Left renal pelvis (tissue), 4 donors: ENCODE measurements around the gene DAZAP1. TPM values are rescaled to one million over a fixed set of nuclear protein-coding genes. Genes with fewer than 3 reads are reported as not detected.

ENCODE experiments used
- DNase-seq, 4 donors: peaks; one replicate each; pipeline ENCODE4 v3.0.0-alpha.2; 2013; ENCODE audit warnings: low read depth in 4 of 4, low spot score in 3 of 4
- polyA plus RNA-seq, 4 donors: library from polyadenylated mRNA; unstranded; fragments of 120-200 nt; gene quantifications; one replicate each; pipeline ENCODE4 v1.2.1, GENCODE V29; 2013; ENCODE audit not compliant: insufficient read length in 4 of 4

DAZAP1 gene
- polyA plus RNA-seq, 4 donors: 61.7 to 103 (median 80.9) TPM

DNA sequence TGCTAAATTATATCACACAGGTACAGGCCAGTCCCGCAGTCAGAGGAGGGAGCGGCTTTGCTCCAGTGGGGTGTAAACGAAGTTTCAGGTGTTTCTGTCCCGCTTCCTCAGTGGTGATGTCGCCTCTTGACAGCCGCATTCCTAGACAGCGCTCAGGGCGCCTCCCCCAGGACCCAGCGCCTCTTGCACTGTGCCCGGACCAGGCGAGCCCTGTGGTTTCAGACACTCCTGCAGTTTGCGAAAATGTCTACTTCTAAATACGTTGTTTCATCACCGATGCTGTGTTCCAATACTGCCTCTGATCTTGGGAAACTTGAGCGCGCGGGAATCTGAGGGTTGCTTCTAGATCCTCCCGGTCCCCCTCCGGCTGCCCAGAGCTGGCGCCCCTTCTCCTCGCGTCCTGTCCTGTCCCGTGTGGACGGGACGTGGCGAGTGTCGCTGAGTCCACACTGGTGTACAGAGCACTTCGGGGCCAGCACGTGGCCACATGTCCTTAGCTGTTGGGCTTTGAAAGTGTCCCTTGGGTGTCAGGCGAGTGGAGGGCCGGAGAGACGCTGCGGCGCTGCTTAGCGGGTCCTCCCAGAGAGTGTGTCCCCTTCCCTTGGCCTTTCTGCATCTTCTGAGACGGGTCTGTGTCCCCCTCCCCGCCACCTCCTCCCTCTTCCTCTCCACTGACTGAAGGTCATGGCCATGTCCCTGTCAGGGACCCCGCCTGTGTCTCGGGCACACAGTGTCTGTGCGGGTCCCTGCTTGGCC lies 16.2 kb downstream of the DAZAP1 start:
- no peak for DNase-seq

DNA sequence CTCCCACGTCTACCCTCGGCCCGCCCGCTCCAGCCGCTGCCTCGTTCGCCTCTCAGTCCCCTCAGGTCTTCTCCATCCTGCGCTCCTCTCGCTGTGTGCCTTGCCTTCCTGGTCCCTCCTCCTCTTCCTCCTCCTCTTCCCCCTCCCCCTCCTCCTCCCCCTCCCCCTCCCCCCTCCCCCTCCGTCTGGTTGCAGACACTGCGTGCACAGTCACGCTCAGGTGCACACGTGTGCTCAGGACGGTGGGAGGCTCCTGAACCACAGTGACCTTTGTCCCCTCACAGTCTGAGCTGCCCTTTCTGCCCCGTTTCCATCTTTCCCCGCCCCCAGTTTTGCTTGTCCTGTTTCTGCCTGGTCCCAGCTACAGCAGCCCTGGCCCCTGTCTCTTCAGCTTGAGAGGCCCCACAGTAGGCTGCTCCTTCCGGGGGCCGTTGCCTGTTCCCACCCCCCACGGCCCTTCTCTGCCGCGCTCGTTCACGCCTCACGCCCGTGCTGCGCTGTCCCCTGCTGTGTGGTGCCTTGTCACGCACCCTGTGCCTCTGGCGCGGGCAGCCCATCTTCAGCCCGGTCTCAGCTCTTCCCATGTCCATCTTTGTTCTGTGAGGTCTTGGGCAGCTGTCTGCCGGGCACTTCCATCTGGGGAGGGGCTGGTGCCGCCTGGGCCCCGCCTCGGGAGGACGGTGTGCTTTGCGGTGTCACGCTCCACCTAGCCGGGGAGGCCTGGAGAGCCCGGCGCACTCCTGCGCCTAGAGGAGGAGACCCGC lies 17.0 kb downstream of the DAZAP1 start:
- no peak for DNase-seq

DNA sequence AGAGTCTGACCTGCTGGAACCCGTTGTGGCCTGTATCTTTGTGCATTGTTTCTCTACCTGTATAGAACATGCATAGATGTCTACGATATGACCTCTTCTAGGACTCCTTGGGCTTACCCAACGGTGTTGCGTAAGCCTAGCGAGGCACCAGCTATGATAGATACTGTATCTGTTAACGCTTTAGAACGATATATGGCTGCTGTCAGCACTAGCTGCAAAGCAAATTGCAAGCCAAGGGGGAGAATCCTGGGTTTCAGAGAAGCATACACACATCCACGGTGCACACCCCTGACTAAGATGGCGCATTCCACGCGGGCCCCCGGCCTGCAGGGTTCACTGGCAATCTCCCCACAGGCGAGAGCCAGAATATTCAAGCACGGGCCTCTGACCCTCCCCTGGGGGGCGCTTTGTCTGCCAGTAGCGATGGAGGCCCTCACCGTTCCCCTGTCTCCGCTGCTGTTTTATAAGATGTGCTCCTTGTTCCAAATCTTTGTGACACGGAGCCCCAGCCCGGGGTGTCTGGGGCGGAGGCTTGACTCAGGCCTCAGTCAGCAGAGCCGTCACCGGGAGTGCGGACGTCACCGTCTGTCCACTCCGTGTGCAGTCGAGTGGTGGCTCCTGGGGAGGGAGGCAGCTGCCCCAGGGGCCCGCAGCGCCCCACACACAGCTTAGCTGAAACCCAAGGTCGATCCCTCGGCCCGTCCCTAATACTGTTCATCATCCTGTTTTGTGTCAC lies 17.9 kb downstream of the DAZAP1 start:
- no peak for DNase-seq

DNA sequence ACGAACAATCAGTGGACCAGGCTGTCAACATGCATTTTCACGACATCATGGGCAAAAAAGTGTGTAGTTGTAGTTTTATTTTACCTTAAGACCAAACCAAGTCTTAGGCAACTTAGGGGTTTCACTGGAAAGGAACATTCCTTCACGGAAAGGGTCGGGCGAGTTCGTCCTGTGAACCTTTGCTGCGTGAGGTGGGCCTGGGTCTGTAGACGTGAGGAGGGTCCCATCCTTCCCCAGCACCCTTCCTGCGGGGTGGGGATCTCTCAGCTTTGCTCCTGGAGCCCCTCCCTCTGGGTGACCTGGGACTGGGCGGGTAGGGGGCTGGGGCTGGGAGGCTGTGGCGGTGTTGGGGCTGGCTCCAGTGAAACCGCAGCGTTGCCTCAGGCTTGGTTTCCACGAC lies 18.5 kb downstream of the DAZAP1 start:
- no peak for DNase-seq

DNA sequence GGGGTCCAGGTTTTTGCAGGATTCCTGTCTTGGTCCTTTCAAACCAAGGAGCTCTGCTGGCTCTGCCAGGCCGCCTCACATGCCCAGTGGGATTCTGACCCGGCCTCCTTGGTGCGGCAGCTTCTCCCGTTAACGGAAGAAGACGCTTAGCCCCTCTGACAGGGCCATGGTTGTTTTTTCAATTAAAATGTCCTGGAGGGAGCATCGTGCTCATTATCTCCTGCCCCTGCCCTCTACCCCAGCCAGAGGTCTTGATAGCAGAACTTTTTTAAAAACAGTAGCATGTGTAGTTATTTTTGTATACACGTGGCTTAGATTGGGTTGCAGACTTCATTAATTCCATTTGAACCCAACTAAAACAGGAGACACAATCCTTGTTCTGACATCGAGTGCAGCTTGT lies 19.4 kb downstream of the DAZAP1 start:
- DNase-seq: no peak

DNA sequence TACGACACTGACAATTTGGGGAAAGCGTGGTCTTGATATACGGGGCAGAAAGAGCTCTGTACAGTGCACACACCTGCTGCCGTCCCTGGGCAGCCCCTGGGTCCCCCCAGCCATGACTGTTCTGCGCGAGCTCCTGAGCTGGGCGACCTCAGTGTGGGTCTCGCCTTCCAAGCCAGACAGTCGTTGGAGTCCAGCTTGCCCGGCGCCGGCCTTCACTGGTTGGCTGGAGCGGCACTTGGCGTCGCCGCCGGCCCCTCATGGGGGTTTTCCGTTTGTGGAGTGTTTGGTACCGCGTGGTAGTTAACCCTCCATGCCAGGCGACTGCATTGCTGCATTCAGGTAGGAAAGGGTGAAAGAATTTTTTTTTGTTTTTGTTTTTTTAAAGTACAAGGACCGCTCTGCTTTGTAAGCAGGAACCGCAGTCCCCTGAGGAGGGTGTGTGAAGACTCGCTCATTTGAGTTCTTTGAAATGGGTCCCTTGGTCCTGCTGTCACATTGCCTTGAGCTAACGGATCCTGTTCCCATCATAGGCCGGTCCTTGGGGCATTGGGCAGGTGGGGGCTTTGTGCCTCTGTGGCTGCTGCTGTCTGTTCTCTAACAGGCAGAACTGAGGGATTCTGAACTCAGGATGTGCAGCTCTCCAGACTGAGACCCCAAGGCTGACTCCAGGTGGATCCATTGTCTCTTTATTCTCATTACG lies 20.0 kb downstream of the DAZAP1 start:
- no peak for DNase-seq

DNA sequence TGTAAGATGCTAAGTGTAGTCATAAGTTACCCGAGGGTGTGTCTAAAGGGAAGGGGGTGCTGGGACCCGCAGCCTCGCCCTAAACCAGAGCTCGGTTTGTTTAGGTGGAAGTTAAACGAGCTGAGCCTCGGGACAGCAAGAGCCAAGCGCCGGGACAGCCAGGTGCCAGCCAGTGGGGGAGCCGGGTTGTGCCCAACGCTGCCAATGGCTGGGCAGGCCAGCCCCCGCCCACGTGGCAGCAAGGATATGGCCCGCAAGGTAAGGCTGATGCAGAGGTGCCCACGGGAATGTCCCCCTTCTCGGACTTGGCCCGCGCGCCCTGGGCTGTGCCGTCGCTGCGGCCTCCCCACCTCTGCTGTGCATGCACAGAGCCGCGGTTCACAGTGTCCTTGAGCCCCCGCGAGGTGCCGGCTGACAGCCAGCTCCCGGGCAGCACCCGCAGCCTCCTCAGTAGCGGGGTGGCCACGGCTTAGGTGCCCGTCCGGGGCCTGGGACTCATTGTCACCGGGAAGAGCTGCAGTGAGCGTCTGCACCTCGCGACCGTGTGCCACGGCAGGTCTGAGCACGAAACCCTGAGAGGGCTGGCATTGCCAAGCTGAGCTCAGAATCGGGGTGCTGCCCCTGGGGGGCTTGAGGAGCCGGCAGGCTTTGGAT lies 21.5 kb downstream of the DAZAP1 start:
- DNase-seq: no peak

DNA sequence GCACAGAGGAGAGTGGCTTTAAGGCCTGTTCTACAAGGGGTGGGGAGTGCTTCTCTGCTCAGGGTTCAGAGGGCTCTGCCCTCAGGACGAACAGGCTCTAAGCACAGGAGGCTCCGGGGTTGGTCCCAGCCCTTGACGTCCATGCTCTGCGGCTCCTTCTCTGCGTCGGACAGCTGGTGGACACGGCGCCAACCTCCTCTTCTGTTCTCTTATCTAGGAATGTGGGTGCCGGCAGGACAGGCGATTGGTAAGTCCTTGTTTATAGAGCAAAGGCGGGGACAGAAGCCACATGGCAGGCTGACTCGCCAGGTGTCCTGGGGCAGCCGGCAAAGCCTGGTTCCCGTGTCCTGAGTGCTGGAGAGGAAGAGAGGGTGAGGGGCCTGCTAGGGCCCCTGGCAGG lies 22.4 kb downstream of the DAZAP1 start:
- no peak for DNase-seq

DNA sequence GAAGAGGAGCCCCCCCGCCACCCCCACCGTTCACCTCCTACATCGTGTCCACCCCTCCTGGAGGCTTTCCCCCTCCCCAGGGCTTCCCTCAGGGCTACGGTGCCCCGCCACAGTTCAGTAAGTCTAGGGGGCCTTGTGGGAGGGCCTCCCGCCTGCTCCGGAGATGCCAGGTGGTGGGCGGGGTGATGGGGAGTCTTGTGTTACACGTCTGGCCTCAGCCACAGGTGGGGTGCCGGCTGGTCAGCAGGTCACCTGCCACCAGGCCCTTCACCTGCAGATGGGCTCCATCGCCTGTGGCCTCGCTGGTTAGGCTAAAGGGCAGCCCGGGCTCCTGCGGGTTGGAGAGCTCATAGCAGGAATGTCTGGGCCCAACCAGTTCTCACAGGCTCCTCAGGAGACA lies 22.9 kb downstream of the DAZAP1 start:
- no peak for DNase-seq

DNA sequence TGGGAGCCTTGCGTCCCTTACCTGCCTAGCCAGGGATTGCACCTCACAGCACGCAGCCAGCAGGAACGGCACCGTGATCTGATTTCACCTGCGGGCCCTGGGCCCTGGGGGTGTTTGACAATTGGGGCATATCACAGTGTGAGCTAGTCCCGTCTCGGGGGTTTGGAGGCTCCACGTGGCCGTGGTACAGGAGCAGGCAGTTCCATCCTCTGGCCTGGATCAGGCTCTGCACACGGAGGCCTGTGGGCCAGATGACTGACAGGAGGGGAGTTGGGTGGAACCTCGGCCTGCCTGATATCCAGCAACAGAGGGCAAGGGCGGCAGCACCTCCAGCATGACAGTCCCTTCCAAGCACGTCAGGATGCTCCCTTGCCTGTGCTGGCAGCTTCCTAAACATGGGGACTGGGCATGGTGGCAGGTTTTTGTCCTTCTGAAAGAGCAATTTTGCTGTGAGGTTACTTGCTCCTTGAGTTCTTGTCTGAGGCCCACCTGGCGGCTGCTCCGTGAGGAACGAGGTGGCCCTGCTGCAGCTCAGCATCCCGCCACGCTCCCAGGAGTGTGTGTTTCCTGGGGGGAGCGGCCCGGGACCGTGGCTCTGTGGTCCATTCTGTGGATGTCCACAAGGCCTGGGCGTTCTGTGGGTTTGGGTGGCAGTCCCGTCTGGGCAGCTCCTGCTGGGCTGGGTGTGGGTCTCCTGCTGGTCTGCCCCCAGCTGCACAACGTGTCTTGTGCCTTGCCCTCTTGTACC lies 24.5 kb downstream of the DAZAP1 start:
- no peak for DNase-seq

DNA sequence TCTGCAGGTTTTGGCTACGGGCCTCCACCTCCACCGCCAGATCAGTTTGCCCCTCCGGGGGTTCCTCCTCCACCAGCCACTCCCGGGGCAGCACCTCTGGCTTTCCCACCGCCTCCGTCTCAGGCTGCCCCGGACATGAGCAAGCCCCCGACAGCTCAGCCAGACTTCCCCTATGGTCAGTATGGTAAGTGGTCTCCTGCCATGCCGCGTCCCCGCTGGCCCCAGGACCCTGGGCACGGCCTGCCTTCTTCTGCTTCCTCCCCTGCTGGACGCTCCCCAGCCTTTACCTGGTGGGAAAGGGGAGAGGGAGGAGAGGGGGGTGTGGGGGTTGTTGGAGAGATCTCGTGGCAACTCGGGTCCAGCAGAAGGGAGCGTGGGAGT lies 25.1 kb downstream of the DAZAP1 start:
- no peak for DNase-seq

DNA sequence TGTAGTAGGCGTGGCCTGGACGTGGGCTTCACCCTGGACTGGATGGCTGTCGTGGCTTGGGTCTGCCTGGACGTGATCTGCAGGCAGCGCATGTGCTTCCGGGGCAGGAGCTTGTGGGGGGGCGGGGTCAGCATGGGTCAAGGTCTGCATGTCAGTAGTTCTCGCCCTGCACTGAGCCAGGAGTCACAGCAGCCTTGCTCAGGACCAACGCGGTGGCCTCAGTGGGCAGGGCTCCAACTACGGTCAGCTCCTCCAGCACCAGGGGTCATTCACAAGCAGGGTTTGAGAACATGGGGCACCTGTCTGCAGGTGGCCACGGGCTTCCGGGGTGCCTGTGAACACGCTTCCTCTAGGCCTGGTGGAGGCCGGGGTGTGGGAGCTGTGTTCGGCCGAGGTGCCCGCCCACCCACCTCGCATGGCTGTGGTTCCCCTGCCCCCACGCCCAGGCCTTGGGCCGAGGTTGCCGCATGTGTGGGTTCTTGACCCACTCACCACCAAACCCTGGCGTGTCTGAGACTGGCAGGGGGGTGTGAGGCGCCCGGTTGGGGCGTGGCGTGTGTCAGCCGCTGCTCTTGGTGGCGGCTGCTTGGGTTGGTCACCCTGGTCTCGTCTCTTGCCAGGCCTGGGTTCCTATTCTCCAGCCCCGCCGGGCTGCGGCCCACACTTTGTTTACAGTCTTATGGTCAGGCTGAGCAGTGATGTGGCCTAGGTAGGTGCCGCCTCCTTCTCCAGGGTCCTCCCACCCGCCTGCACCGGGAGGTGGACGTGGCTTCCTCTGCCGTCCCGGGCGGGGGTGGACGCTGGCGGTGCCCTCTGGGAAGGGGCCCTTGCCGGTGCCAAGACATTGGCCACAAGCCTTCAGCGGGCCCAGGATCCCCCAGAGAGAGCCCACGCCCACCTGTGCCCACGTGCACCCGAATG lies 26.0 kb downstream of the DAZAP1 start:
- DNase-seq: no peak

DNA sequence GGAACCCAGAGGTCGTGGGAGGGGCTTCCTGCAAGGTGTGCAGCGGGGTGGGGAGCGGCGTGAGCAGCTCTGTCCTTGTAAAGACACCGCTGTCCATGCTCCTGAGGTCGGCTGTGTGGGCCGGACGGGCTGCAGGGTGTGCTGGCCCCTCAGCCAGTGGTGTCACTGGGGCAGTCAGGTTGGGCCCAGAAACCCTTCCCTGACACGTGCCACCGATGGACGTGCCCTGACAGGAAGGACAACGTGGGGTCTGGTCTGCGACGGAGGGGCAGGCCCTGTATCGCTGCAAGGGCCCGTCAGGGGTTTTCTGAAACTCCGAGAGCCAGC lies 26.6 kb downstream of the DAZAP1 start:
- DNase-seq: no peak

DNA sequence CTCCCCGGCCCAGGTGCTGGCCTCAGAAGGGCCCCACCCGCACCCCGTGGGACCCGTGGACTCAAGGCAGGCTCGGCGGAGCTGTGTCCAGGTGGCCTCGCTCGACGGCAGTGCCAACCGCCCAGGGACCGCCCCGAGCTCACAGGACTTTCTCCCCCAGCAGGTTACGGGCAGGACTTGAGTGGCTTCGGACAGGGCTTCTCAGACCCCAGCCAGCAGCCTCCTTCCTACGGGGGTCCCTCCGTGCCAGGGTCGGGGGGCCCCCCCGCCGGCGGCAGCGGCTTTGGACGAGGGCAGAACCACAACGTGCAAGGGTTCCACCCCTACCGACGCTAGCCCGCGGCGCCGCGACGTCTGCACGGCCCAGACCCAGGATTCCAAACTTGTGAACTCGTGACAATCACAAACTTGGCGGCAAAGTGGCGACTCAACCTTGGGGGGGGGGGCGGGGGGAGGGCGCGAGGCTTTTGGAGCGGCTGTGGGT lies 27.2 kb downstream of the DAZAP1 start:
- DNase-seq: no peak

DNA sequence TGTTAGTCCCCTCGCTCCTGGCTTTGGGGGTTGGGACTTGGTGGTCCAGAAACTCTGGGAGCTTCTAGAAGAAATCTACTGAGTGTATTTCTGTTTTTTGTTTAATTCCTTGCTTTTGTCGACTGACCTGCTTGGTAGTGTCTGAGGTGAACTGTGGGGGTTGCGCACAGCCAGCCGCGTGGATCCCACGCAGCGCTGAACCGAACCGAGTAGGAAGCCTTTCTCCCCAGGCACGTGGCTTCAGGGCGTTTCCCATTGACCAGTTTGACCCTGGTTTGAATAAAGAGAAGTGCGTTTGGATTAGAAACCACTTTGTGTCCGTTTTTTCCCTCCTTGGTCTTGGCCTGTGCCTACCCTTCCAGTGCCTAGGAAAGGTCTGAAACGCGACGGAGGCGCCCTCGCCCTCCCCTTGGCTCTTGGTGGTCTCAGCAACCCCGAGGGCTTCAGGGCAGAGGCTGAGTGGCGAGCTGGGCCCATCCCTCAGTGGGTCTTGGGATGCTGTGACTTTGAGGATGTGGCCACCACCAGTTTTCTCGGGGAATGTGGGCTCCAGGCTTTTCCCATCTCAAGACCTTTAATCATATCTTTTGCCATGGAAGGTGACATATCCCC lies 28.1 kb downstream of the DAZAP1 start:
- no peak for DNase-seq

DNA sequence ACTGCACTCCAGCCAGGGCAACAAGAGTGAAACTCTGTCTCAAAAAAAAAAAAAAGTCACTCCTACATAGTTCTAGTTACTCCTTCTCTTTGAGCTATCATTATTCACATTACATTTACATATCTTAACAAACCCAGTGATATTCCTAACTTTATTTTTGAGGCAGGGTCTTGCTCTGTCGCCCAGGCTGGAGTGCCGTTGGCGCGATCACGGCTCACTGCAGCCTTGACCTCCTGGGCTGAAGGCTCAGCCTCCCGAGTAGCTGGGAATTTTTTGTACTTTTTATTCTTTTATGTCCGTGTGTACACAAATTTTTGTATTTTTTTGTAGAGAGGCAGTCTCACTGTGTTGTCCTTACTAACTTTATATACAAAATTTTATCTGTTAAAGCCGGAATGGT lies 30.2 kb downstream of the DAZAP1 start:
- no peak for DNase-seq

DNA sequence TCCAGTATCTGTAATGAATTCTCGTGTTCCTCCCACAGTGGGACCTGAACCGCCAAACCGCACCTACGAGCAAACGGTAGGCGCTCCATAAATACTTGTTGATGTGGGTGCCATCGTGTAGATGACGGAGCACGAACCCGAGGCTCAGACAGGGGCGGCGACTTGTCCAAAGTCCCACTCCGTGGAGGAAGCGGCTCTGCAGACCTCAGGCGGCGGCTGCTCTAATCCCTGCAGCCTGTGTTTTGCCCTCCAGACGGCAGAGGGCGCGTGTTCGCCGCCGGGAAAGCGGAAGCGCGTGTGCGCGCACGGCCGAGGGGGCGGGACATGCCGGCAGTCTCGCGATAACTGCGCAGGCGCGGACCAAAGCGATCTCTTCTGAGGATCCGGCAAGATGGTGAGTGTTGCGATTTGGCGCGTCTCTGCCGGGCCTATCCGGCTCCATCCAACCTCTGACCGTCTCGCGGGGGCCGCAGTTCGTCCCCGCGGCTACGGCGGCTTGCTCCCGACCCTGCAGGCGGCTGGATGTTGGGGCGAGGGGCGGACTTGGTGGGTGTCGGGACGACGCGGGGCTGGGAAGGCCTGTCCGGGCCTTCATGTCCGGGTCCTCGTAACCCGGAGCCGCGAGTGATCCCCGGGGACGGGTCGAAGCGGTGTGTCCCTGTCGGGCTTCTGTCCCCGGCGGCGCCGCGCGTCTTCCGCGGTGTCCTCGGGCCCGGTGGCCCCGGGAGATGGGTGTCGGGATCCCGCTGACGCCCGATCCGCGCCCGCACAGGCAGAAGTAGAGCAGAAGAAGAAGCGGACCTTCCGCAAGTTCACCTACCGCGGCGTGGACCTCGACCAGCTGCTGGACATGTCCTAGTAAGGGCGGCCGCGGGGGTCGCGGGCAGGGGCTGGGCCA lies 30.9 kb downstream of the DAZAP1 start, which contains the start of gene RPS15:
Gene RPS15, plus strand, starts transcription at position 362 of the 898 bp plus-strand sequence. Its CDS starts 30 bp downstream, at position 392.
- peak; percentile 88 to 92 (median 90) for DNase-seq
